MM.1S (cell line): Measurements from ENCODE around the gene OSBPL5.

Source experiments
- DNase-seq: peaks from one replicate; pipeline ENCODE4 v3.0.0-alpha.2; 2015
- H2AFZ ChIP-seq: fragments of 300-600 bp; sonication (generic); 2 replicates; pipeline ENCODE4 v1.6.0; 2016; ENCODE audit warnings: antibody characterized with exemption, low read length
- H3F3A ChIP-seq: fragments of 300-600 bp; sonication (generic); 2 replicates; pipeline ENCODE4 v1.6.1; 2016; ENCODE audit warnings: mild to moderate bottlenecking, antibody characterized with exemption, low read length, moderate library complexity, mixed read lengths; ENCODE audit not compliant: insufficient read depth
- H3K27ac ChIP-seq: fragments of 300-600 bp; sonication (generic); 2 replicates; pipeline ENCODE4 v1.5.1; 2016; ENCODE audit warnings: mild to moderate bottlenecking, low read length
- H3K27me3 ChIP-seq: fragments of 300-600 bp; sonication (generic); replicated peaks from 2 replicates; pipeline ENCODE4 v1.6.0; 2016; ENCODE audit warnings: low read length; ENCODE audit not compliant: insufficient read depth
- H3K36me3 ChIP-seq: fragments of 300-600 bp; sonication (generic); replicated peaks from 2 replicates; pipeline ENCODE4 v1.6.1; 2016; ENCODE audit warnings: mild to moderate bottlenecking, low read length, mixed read lengths; ENCODE audit not compliant: insufficient read depth
- H3K4me1 ChIP-seq: fragments of 300-600 bp; sonication (generic); 2 replicates; pipeline ENCODE4 v1.6.1; 2016; ENCODE audit warnings: low read length, mixed read lengths
- H3K4me2 ChIP-seq: fragments of 300-600 bp; sonication (generic); 2 replicates; pipeline ENCODE4 v1.6.0; 2016; ENCODE audit warnings: low read depth, low read length
- H3K4me3 ChIP-seq: fragments of 300-600 bp; sonication (generic); 2 replicates; pipeline ENCODE4 v1.5.1; 2016; ENCODE audit warnings: low read length, mixed read lengths
- H3K79me2 ChIP-seq: fragments of 300-600 bp; sonication (generic); 2 replicates; pipeline ENCODE4 v1.6.1; 2016; ENCODE audit warnings: mixed run types, low read length, mixed read lengths
- H3K9ac ChIP-seq: fragments of 300-600 bp; sonication (generic); 2 replicates; pipeline ENCODE4 v1.6.1; 2016; ENCODE audit warnings: low read length, mixed read lengths
- H3K9me2 ChIP-seq: fragments of 300-600 bp; sonication (generic); replicated peaks from 2 replicates; pipeline ENCODE4 v1.6.1; 2016; ENCODE audit warnings: mild to moderate bottlenecking, low read length, mixed read lengths; ENCODE audit not compliant: insufficient read depth
- H3K9me3 ChIP-seq: fragments of 300-600 bp; sonication (generic); replicated peaks from 2 replicates; pipeline ENCODE4 v1.6.1; 2016; ENCODE audit warnings: mild to moderate bottlenecking, low read length, mixed read lengths; ENCODE audit not compliant: insufficient read depth
- H4K20me1 ChIP-seq: fragments of 300-600 bp; sonication (generic); 2 replicates; pipeline ENCODE4 v1.6.1; 2016; ENCODE audit warnings: mild to moderate bottlenecking, low read length, moderate library complexity, mixed read lengths; ENCODE audit not compliant: insufficient read depth
- CTCF ChIP-seq: fragments of 300-600 bp; sonication (generic); IDR thresholded peaks from 2 replicates; pipeline ENCODE4 v1.5.1; 2016; ENCODE audit warnings: antibody characterized with exemption, low read length, mixed read lengths
- EZH2 ChIP-seq: fragments of 300-600 bp; sonication (generic); optimal IDR thresholded peaks from 2 replicates; pipeline ENCODE3; 2017; ENCODE audit warnings: low read depth, mild to moderate bottlenecking, antibody characterized with exemption, low read length, mixed read lengths
- EZH2phosphoT487 ChIP-seq: fragments of 300-600 bp; sonication (generic); IDR thresholded peaks from 2 replicates; pipeline ENCODE4 v1.6.1; 2018; ENCODE audit warnings: antibody characterized with exemption, low read length

Gene OSBPL5

GRCh38 chr11:3208272-3208671, 43.2 kb upstream of the OSBPL5 start:
- Histone ChIP-seq H3K9ac (no peak overlapping the region), H2AFZ (no peak overlapping the region), H3K4me3 (no peak overlapping the region), H3K9me3 (no peaks in the 10 kb centered on the region), H3K4me1 (no peaks in the 10 kb centered on the region), H3K4me2 (no peak overlapping the region), H3K9me2 (no peaks in the 10 kb centered on the region), H3K36me3 (no peaks in the 10 kb centered on the region), H4K20me1 (no peaks in the 10 kb centered on the region), H3K27me3 (peaks cover 17% of the 10 kb centered on the region), H3F3A (no peaks in the 10 kb centered on the region), H3K79me2 (no peaks in the 10 kb centered on the region), H3K27ac (no peak overlapping the region)
- no peak for TF ChIP-seq EZH2phosphoT487
- DNase-seq, result no peak

DNA sequence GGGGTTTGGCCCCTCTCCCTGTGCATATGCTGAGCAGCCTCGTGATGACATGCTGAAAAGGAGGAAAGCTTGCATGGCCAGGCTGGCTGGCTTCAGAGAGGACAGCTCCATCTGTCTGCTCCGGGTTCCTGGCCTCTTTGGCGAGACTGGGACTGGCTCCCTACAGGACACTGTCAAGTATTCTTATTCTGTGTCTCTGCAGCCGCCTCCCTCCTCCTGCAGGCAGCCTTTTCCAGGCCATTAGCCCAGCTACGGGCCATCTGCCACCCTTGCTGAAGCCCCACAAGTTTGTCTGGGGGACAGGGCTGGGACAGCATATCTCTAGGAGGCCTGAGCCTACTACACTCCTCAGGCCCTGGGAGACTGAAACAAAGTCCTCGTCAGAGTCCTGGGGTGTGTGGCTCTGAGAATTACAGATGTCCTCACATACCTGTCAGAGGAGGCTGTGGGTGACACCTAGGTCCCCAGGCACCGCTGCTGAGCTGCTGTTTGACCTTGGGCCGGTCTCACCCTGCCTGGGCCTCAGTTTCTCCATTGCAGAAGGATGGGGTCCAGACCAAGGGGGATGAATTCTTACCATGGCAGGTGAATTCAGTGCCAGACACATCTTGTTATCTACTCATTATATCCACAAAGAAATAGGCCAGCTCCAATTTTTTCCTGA, 42.5 kb upstream of the OSBPL5 start:
- no peaks in the 10 kb centered on the region for H3K4me1 ChIP-seq
- no peaks in the 10 kb centered on the region for H3K36me3 ChIP-seq
- H3K4me3 ChIP-seq, result no peak overlapping the region
- no peaks in the 10 kb centered on the region for H4K20me1 ChIP-seq
- H3K9ac ChIP-seq, result no peak overlapping the region
- H3K9me2 ChIP-seq, result no peaks in the 10 kb centered on the region
- H3F3A ChIP-seq, result no peaks in the 10 kb centered on the region
- no peak overlapping the region for H2AFZ ChIP-seq
- TF ChIP-seq CTCF, result no peak
- no peak for TF ChIP-seq EZH2
- TF ChIP-seq EZH2phosphoT487, result no peak
- no peak for DNase-seq
- H3K4me2 ChIP-seq, result no peak overlapping the region
- no peak overlapping the region for H3K27ac ChIP-seq
- peaks cover 23% of the 10 kb centered on the region for H3K27me3 ChIP-seq
- no peaks in the 10 kb centered on the region for H3K9me3 ChIP-seq
- no peaks in the 10 kb centered on the region for H3K79me2 ChIP-seq

- Histone ChIP-seq H3K27me3 (peaks cover 31% of the 10 kb centered on the region), H3F3A (no peaks in the 10 kb centered on the region), H2AFZ (no peak overlapping the region), H4K20me1 (no peaks in the 10 kb centered on the region), H3K79me2 (no peaks in the 10 kb centered on the region), H3K36me3 (no peaks in the 10 kb centered on the region), H3K9ac (no peak overlapping the region), H3K9me2 (no peaks in the 10 kb centered on the region), H3K4me3 (no peak overlapping the region), H3K4me2 (no peak overlapping the region), H3K27ac (no peak overlapping the region), H3K9me3 (no peaks in the 10 kb centered on the region), H3K4me1 (no peaks in the 10 kb centered on the region)
- TF ChIP-seq EZH2 (no peak), EZH2phosphoT487 (no peak), CTCF (no peak)
- DNase-seq, result no peak
These were observed 41.8 kb upstream of the OSBPL5 start for GRCh38 chr11:3206922-3207204.

DNA sequence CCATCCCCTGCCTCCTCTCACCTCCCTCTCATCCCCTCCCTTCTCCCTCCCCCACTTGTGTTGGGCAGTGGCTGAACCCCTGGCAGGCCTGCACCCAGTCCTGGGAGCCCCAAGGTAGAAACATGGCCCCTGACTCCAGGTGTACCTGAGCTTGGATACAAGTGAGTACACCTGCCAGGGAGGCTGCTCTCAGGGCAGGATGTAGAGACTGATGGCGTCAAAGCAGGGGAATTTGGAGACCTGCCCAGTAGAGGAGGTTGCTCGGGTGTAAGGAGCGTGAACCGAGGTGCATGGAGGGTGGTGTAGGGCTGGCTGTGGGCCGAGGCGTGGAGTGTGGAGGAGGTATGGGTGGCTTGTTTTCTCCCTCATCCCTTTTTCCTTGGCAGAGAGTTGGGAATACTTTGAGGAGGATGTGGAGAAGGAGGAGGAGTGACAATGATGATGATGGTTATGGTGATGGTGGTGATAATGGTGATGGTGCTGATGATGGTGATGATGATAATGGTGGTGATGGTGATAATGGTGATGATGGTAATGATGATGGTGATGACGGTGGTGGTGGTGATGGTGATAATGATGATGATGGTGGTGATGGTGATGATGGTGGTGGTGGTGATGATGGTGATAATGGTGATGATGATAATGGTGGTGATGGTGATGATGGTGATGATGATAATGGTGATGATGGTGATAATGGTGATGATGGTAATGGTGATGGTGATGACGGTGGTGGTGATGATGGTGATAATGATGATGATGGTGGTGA, 41.2 kb upstream of the OSBPL5 start:
- H3K27ac ChIP-seq, result no peak overlapping the region
- H3K4me3 ChIP-seq, result no peak overlapping the region
- no peak overlapping the region for H2AFZ ChIP-seq
- H3K9ac ChIP-seq, result no peak overlapping the region
- H3K79me2 ChIP-seq, result no peaks in the 10 kb centered on the region
- no peak for TF ChIP-seq EZH2phosphoT487
- TF ChIP-seq CTCF, result no peak
- no peak for TF ChIP-seq EZH2
- no peaks in the 10 kb centered on the region for H3K9me3 ChIP-seq
- H3K4me1 ChIP-seq, result no peaks in the 10 kb centered on the region
- peak overlapping the region; percentile 34; the same call in 1 of the 2 replicates for H3K4me2 ChIP-seq
- no peaks in the 10 kb centered on the region for H3K9me2 ChIP-seq
- no peaks in the 10 kb centered on the region for H3F3A ChIP-seq
- no peaks in the 10 kb centered on the region for H3K36me3 ChIP-seq
- H4K20me1 ChIP-seq, result no peaks in the 10 kb centered on the region
- H3K27me3 ChIP-seq, result peaks cover 36% of the 10 kb centered on the region
- DNase-seq, result no peak
